GM21619 (cell line): ENCODE results near the gene SKI.

Experiments
- ATAC-seq: cut with Tn5 transposase; IDR thresholded peaks from one replicate; pipeline ENCODE4 v1.9.1; 2021; ENCODE audit not compliant: unreplicated experiment

Gene SKI

GRCh38 chr1:2209400-2210083, 18.6 kb upstream of the SKI start:
- ATAC-seq, result no peak

DNA sequence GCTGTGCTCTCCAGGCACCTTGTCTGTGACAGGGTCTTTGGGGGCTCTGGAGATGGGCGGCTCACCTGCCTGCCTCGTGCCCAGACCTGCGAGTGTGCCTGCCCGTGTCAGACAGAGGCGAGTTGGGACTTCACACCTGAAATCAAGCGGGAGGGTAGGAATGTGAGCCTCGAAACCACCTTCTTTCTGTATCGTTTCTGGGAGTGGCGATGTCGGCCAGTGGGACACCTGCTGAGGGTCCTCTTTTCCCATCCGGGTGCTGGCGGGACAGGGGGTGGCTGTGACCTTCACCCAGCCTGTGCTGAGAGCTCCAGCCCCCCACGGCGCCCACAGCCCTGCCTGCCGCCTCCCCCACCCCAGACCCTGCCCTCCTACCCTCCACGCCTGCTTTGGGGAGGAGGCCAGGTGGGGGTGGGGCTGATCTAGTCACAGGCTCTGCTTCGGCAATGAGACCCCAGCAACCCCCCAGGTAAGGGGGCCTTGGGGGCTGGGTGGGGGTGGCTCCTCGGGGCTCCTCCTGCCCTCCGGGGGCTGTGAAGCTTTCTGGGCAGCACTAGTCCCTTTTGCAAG, 17.9 kb upstream of the SKI start:
- no peak for ATAC-seq

- no peak for ATAC-seq
These were observed 17.3 kb upstream of the SKI start for GRCh38 chr1:2210786-2211185.

DNA sequence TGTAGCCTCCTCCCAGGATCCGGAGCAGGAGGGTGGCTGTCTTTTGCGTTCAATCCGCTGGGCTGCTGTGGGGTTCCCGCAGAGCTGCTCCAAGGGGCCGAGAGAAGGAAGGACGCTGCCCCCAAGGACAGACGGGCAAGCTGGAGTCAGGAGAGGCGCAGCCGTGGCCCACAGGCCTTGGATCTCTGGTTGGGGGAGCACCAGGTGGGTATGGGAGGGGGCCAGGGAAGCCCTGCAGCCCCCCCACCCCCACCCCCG, 15.9 kb upstream of the SKI start:
- no peak for ATAC-seq

- no peak for ATAC-seq
These were observed 15.3 kb upstream of the SKI start for GRCh38 chr1:2212532-2213491.

DNA sequence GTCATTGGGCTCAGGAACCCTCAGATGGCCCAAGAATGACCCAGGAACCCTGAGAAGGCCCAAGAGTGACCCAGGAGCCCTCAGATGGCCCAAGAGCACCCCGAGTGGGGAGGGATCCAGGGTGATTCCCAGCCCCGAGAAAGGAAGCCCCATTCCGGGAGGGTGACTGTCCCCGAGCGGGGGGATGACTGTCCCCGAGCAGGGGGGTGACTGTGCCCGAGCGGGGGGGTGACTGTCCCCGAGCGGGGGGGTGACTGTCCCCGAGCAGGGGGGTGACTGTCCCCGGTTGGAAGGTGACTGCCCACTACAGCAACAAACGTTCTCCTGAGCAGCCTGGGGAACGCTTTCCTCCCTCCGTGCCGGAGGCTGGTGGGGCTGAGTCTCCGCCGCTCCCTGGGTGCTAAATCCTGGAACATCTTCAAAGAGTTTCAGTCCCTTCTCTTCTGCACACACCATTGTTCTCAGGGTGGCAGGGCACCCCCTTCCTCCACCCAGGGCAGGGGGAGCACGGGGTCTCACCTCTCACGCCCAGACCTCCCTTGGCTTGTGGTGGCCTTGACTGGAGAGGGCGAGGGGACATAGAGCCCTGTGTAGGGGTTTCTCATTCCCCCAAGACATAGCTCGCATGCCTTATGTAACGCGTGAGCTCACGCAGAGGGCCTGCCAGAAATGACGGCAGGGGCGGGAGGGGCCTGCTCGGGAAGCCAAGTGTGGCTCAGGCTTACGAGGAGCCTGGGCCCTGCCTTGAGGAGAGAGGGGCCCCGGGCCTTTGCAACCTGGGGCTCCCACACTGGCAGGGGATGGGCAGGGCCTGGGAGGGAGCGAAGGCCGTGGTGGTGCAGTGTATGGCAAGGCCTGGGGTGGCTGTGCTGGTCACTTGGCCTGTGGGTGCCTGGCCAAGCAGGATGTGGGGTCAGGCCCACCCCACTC, 14.3 kb upstream of the SKI start:
- ATAC-seq, result no peak

GRCh38 chr1:2214541-2215241, 13.4 kb upstream of the SKI start:
- no peak for ATAC-seq

DNA sequence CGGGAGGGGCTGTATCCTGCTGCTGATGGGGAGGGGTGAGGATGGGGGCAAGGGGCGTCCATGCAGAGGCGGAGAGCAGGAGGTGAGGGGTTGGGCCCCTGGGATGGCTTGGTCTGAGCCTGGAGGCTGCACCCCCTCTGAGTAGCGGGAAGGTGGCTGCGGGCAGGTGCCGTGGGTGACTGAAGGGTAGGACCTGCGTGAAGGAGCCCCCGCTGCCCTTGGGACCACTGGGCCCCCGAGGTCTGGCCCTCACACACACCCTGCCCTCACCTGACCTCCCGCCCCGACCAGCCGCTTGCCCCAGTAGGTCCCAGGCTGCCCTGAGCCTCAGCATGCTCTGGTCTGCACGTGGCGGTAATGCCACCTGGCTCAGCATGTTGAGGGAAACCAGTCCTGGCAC, 12.8 kb upstream of the SKI start:
- no peak for ATAC-seq

GRCh38 chr1:2215909-2216766, 12.0 kb upstream of the SKI start:
- no peak for ATAC-seq

- ATAC-seq, result no peak
These were observed 11.4 kb upstream of the SKI start for GRCh38 chr1:2216767-2217058.

- ATAC-seq, result no peak
These were observed 6.8 kb upstream of the SKI start for GRCh38 chr1:2221271-2221670.

DNA sequence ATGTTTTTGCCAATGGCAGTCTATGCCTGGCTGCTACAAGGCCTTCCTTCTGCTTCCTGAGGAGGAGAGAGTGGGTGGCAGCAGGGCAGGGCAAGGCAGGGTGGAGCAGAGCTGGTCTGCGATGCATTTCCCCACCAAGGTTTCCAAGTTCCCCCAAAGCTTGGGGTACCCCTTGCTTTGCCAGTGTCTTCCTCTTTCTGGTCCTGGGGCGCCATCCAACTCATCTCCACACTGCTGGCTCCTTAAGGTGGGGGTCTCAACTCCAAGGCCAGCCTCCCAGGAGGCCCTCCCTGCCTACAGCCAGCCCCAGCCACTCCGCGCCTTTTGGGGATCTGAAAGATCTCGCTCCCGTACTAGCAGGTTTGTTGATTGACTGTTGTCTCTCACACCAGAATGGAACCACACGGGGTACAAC, 3.9 kb upstream of the SKI start:
- no peak for ATAC-seq

DNA sequence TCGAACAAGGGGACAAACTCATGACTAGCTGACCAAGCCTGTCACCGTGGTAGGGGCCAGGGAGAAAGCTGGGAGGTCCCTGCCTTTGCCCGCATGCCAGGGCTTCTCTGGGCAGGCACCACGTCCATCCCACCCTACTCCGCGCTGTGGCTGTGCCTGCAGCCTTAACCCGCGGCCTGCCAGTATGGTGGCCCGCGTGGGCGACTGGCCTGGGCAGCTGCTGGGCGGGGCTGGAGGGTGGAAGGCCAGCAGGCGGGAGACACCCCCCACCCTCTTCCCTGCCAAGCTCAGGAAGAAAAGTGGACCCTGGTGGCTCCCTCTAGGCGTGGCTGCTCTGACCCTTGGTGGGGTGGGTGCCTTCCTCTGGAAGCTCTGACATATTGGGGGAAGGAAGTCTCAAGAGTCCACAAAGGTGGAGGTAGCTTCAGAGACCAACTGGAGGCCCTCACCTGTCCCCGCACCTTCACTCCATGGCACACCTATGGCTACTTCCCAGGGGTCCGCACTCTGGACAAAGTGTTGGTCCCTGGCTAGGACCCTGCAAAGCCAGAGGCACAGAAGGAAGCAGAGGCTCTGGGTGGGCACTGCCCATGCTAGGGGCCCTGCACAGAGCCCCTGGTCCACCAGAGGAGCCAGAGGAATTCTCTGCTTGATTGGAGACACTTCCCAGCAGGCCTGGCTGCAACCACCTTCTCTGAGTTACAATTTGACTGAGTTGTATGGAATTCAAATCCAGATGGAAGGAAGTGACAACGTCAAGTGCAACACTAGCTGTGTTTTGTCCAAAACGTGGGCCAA, 3.3 kb upstream of the SKI start:
- ATAC-seq, result no peak

DNA sequence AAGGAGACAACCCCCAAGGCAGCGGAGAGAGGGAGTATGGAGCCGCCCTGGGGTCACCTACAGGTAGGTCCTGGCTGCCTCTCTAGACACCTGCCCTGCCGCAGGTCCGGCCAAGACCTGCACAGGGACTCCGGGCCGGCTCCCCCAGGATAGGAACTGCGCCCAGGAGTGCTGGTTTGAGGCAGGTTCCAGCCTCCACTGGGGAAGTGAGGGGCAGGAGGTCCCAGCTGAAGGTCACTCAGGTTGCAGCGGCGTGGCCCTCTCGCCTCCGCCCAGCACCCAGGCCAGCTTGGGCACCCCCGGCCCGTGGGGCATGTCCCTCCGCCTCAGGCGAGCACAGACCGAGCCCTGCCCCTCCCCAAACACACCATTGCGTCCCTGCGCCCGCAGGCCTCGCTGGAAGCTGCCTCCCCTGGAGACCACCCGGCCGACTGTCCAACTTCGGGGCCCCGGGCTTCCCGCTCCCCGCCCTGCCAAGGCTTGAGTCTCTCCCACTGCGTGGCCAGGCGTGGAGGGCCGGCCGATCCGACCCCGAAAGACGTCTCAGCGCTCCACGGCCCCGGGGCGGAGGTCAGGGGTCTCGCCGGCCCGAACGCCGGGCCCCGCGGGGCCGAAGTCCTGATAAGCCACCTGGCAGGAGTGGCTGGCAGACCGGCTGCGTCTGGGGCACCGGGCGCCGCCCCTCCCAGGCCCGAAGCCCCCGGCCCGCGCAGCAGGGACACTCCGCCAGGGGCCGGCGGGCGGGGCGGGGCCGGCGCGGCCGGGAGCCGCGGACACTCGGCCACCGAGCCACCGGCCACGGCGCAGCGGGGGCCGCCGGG, 1.4 kb upstream of the SKI start:
- peak; percentile 2 for ATAC-seq

DNA sequence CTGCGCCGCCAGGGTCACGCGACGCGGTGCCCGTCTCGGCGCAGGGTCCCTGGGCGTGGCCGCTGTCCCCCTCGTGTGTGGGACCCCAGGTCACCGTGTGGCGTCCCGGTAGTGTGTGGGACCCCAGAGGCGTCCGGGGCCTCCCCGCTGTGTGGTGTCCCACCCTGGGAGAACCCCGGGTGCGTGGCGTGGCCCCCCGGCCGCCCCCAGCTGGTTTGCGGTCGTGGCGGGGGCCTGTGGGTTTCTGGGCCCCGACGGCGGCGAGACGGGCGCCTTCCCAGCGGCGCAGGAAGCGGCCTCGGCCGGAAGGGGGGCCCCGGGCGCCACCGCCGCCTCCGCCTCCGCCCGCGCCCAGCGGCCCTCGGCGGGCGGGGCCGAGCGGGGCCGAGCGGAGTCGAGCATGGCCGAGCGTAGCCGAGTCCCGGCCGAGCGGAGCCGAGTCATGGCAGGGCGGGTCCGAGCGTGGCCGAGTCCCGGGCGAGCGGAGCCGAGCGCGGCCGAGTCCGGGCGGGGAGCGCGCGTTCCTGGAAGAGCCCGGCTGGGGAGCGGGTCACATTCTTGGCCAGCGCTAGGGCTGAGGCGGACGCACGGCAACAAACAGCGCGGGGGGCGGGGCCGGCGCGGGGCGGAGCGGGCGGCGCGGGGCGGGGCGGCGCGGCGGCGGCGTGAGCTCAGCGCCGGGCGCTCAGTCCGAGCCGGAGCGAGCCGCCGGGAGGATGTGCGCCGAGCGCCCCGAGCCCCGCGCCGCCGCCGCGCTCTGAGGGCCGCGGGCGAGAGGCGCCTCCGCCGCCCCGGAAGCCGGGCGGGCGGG, 568 bp upstream of the SKI start:
- ATAC-seq, result peak; percentile 82

- no peak for ATAC-seq
These were observed 546 bp downstream of the SKI start for GRCh38 chr1:2228694-2229036.

DNA sequence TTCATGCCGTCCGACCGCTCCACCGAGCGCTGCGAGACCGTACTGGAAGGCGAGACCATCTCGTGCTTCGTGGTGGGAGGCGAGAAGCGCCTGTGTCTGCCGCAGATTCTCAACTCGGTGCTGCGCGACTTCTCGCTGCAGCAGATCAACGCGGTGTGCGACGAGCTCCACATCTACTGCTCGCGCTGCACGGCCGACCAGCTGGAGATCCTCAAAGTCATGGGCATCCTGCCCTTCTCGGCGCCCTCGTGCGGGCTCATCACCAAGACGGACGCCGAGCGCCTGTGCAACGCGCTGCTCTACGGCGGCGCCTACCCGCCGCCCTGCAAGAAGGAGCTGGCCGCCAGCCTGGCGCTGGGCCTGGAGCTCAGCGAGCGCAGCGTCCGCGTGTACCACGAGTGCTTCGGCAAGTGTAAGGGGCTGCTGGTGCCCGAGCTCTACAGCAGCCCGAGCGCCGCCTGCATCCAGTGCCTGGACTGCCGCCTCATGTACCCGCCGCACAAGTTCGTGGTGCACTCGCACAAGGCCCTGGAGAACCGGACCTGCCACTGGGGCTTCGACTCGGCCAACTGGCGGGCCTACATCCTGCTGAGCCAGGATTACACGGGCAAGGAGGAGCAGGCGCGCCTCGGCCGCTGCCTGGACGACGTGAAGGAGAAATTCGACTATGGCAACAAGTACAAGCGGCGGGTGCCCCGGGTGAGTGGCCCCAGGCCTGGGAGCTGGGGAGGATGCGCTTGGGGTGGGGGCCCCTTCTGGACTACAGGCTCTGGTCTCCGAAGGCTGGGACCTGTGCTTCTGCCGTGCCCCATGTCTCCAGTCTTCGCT, 1.1 kb downstream of the SKI start:
- no peak for ATAC-seq
